PC-3 (cell line): ENCODE results near the gene ABHD6.

Source experiments
- CTCF ChIP-seq: fragments of 300-600 bp; sonication (generic); conservative IDR thresholded peaks from 2 replicates; pipeline ENCODE4 v1.5.1; 2017; ENCODE audit warnings: antibody characterized with exemption, low read depth, mild to moderate bottlenecking, low read length
- EZH2 ChIP-seq: fragments of 300-600 bp; sonication (generic); IDR thresholded peaks from one replicate; pipeline ENCODE4 v1.6.1; 2017; ENCODE audit warnings: antibody characterized with exemption, mild to moderate bottlenecking, low read length; ENCODE audit not compliant: unreplicated experiment
- EZH2phosphoT487 ChIP-seq: fragments of 300-600 bp; sonication (generic); IDR thresholded peaks from 2 replicates; pipeline ENCODE4 v1.6.1; 2018; ENCODE audit warnings: mild to moderate bottlenecking, antibody characterized with exemption, low read length, borderline replicate concordance

DNA sequence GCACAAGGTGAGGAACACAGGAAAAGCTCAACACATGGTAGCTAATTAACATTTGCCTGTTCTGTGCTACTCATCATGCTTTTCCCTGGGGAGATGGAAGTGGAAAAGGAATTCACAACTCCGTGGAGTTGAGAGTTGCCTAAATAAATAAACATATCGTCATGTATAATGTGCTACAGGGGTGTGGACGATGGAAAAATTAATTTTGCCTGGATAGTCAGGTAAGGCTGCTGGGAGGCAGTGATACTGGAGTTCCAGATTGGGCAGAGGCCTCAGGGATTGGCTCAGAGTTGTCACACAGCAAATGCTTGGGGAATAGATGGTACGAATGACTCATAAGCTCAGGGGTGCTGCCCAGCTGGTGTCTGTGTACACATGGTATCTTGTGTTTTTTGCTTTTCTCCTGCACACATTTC, 3.1 kb upstream of the ABHD6 start:
- TF ChIP-seq CTCF, result no peak
- no peak for TF ChIP-seq EZH2phosphoT487
- TF ChIP-seq EZH2, result no peak
